ENCODE results near the gene SUGCT.
A peak's percentile ranks its signal among the peaks of the same experiment; 100 is the strongest.

The SUGCT gene

DNA sequence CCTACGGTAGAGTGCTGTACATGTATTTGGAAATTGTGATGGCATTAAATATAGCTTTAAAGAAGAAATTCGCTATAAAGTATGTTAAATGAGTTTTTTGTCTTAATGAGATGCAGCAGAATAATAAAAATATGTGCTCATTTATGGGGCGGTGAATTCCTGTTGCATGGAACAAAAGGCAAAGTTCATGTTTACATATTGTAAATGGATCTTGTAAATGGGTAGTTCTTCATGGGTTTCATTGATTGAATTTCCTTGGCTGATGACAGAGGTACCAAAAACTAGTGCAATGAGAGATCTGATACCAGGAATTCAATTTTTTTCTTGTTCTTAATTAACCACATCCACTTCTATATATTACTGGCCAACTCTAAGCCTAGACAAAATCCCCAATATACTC, 284.2 kb downstream of the SUGCT start:
- DNase-seq, result no peak

DNA sequence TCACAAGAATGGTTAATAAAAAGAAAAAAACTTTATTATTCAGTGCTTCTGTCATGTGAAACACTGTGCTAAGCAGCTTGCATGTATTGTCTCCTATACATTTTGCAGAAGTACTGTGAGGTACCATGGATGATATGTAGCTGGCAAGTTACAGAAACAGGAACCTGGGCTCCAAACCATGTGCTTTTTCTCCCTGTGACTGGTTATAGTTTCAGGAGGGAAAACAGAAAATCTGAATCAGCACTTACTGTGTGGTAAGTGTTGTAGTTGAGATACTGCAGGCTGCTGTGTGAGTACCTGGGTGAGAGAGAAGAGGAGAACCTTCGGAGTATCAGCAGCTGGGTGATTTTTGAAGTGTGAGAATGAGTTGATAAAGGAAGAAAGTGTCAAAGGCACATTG, 285.0 kb downstream of the SUGCT start:
- no peak for DNase-seq

DNA sequence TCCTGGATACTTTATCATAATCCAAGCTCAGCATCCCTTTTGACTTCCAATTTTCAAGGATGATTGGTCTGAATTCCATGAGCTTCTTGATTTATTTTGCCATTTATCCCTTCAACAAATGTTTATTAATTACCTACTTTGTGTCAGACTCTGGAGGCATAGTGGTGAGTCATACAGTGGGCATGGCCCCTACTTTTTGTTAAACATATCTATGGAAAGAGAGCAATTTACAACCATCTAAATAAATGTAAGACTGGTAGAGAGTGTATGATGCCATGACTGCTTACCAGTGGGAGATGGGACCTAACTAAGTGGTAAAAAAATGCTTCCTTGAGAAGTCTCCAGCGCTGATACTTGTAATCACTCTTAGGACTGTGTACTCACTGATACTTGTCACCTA, 286.6 kb downstream of the SUGCT start:
- no peak for DNase-seq

DNA sequence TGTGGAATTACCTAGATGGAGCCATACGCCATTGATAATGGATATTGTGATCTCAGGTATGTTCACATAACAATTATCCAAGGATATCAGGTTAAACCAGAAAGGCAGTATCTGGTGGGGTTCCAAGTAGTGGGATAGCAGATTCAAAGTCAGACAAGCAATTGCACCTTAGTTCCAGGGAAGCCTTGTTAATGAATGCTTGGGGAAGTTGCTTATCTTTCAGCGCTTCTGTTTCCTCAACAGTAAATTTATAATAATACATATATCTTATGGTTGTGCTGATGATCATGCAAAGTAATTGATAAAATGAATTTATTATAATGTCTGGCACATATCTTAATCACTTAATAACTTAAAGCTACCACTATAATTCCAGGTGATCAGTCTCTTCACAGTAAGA, 290.9 kb downstream of the SUGCT start:
- no peak for DNase-seq

DNA sequence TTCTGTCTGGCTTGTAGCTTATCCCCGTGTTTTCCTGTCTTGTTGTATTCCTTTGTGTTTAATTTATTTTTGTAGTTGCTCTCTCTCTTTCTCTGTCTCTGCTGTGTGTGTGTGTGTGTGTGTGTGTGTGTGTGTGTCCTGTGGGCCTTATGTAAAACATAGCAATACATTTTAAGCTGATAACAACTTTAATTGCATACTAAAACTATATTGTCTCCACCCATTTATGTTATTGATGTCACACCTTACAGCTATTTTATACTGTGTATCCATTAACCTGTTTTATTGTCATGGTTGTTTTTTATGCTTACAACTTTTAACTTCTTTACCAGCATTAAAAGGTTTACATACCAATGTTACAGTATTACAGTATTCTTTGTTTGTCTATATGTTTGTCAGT, 293.6 kb downstream of the SUGCT start:
- no peak for DNase-seq

DNA sequence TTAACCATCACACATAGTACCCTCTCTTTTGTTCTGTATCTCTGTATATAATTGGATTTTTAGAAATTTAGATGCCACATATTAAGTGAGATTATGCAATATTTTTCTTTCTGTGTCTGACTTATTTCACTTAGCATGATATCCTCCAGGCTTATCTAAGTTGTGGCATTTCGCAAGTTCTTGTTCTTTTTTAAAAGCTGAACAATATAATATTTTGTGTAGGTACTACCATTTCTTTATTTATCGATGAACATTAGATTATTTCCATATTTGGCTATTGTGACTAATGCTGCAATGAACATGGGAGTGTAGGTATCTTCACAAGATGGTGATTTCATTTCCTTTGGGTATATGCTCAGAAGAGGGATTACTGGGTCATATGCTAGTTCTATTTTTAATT, 295.0 kb downstream of the SUGCT start:
- no peak for DNase-seq

DNA sequence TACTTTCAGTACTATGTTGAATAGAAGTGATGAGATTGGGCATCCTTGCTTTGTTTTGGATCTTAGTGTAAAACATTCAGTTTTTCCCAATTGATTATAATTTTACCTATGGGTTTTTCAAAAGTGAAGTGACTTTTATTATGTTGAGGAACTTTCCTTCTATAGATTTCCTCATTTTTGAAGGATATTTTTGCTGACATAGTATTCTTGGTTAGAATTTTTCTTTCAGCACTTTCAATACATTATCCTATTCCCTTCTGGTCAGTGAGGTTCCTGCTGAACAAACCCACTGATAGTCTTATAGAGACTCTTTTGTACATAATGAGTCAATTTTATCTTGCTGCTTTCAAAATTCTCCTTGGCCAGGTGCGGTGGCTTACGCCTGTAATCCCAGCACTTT, 297.2 kb downstream of the SUGCT start:
- no peak for DNase-seq

DNA sequence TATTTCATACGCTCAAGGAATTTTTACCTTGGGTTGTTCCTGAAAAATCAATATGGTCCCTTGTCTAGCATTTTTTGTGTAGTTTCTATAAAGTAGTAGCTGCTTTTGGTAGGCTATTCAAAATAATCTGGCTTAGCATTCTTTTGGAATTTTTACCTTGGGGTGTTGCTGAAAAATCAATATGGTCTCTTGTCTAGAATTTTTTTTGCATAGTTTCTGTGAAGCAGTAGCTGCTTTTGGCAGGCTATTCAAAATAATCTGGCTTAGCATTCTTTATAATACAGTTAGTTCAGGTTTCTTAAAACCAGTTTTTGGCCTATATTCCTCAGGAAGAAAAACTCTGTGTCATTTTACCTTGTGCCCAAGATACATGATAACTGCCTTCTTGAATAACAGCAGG, 301.9 kb downstream of the SUGCT start:
- no peak for DNase-seq

DNA sequence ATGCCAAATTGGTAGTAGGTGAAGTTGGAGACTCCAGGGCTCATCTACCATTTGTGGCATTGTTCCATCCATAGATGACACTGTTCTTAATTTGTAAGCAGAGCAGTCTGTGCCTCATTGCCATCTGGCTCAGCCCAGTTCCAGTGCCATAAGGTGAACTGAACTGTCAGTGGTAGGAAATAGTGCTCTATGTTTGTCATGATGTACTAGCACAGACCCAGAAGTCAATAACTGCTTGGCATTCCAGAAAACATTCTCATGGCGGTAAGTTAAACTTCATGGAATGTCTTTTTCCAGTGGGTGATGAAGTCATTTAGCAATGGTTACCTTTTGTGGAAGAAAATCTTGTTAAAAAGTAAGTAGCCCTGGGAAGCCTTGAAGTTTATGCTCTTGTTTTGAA, 302.7 kb downstream of the SUGCT start:
- peak; percentile 88 for DNase-seq

DNA sequence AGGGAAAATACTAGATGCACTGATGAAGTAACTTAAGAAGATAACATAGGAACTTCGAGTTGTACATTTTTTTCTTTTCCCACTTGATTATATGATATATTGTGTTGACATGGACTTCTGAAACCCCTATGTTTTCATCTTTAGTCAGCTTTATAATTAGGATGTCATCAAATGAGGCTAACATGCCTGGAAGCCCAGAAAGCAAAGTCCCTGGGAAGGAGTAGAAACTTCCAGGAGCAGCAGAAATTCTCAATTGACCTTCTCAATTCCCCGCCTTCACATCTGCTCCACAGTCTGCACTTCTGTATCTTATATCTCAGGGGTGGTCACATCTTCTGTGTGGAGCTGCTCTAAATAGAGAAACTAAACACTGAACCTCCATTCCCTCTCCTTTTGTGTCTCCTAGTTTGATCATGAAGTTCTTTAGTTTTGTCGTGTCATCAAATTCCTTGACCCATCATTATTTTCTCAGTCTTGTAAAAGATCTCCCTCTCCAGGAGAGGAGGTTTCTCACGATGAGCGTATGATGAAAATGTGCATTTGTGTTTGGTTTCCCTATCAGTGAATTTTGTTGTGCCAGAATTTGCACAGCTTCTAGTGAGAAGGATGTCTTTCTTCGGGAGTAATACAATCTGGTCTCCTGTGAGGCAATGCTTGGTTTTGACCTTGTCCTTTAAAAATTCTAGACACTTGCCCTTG, 303.3 kb downstream of the SUGCT start:
- peak; percentile 74 for DNase-seq

DNA sequence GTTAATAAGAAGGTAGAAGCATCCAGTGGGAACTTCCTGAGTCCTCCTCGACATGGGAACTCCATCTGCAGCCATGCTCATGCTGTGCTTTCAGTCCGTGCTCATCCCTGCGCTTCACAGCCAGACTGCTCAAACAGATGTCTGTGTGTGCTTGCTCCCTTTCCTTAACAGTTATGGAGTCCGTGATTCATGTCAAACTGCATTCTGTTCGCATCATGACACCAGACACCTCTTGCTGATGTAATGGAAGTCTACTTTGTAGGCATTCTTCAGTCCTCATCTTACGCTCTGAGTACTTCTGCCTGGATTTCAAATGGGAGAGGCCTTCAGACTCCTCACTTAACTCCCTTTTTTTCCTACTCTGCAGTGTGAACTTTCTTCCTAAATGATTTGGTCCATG, 304.9 kb downstream of the SUGCT start:
- no peak for DNase-seq

DNA sequence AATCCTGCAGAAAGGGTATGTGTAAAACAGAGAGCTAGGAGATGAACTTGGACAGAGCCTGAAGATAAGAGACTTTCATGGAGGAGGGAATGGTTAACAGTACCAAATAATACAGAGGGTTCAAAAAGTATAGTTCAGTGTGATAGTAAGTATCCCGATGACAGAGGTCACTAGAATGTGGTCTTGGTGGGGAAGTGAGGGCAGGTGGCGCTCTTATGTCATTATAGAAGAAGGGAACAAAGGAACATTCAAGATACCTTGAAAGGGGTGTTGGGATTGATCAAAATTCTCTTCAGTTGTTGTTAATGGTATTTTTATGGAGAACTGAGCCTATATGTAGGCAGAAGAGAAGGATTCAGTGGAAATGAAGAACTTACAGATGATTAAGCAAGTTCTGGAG, 312.5 kb downstream of the SUGCT start:
- DNase-seq, result no peak

DNA sequence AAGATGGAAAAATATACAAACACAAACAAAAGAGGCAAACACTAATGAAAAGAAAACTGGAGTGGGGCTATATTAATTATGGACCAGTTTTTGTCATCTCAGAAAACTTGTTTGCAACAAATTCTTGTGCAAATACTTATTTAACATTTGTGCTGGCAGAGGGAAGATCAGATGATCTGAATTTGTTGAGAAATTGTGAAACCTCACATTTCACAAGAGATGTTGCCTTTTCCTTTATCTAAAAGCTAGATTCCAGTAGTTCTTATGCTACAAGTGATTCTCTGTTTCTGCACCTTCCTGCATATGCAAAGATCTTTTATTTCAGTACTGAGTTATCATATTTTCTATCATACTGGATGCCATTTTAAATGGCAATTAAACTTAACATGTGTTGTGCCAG, 320.7 kb downstream of the SUGCT start:
- no peak for DNase-seq

DNA sequence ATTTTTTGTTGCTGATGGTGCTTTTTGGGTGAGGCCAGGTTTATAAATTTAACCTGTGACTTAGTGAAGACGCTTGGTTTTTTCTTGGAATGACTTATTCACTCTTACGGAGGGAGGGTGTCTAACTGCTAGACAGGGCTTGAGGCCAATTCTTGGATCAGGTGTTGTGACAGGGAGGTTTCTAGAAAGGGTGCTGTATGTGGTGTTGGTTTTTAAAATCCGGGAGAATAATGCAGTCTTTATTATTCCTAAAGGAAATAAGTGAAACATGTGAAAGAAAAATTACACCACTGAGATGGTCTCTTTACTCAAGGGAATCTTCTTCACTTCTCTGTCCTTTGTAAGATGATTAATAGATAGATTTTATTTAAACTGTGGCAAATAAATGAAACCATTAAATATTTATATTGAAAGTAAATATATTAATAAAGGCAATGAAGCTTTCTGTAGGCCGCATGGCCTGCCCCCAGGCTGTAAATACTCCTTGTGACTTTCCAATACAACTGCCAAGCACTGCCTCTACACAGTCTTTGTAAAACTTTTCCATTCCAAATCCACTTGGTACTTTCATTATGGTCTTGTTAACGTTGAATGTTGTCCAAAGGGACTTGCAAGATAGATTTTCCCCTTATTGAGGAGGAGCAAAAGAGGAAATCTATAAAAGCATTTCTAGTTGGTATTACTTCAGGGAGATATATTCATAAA, 323.1 kb downstream of the SUGCT start:
- no peak for DNase-seq

DNA sequence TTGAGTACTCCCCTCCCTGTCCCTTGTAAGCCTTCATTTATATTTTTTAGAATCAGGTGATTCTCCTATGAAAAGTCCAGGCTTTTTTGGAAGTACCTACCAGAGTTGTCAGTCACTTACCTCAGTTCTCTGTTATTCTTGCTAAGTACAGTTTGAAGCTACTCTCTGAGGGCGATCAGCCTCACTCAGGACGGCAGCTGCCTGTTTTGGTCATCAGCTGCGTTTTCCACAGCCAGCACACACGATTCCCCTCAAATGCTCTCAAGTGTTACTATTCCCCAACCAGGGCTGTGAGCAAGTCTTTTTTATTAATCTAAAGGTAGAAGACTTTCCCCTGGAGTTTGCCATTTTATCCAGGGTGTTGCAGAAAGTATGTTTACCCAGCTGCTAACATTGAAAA, 328.6 kb downstream of the SUGCT start:
- no peak for DNase-seq

DNA sequence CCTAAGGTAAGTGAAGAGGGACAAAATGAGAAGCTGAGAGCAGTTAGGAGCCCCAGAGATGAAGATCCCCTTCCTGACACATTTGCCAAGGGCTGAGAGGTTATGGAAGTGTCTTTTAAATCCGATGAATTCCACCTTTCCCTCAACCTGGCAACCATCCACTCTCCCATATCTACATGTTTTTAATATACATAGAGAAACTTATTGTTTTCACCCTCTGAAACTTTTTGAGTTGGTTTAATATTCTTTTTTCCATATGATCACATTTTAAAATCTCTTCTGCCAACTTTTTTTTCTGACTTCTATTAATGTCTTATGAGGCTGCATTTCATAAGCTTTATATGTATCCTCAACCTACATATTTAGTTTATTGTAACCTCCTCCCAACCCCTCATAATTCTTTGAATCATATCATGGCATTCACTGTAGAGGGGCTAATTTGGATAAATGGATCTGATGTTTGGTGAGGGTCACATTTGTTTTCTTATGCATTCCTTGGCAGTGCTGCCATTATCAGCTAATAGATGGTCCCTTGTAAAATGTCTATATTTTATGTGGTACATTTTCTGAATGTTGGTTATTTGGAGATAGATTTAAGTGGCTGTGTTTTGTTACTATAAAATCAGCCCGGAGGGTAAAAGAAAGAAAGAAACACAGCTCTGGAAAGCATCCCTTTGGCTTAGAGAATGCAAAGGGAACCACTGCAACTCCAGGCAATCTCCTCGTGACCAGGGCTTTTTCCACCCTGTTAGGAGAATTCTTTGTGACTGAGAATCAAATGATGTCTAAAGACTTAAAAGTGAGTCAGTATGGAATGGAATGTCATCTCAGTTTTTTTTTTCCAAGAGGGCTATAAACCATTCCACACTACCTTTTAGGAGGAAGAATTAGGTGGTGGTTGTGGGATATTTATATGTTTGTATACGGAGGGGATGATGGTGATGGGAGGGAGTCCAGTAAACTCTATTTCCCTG, 334.4 kb downstream of the SUGCT start:
- peak; percentile 41 for DNase-seq

DNA sequence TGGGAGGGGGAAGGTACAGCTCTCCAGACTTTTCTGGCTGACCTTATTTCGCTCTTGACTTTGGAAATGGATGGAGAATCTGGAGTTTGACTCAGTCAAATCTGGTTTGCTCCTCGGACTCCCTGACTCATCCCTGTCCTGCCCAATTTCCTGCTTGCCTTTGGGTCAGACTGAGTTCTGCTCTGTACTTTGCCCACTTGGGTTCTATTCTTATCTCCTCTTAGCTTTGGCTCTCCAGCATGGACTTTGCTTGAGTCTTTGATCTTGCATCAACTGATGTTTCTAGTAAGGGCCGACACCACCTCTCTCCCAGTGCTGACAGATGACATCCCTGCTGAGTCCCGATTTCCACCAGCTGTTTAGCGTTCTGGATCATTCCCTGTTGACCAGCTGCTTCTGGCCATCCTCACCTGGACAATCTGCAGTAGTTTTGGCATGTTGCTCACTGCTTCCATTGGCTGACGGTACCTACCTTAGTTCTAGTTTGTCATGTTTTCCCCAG, 335.3 kb downstream of the SUGCT start:
- no peak for DNase-seq

DNA sequence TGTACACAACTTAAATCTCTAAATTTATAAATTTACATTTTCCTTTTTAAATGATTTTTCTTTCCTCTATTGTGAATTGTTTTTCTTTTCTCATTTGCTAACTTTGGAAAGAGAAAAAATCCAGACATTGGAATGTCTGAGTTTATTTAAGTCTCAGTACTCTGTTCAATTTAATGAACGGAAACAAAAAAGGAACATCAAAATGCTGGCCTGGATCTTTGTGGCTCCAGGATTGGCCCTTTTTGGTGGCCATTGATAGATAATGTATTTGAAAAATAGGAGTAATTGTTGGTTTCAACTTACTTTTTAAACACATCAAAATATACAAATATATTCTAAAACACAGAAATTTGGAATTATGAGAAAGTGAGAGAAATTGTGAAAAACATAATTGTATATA, 336.0 kb downstream of the SUGCT start:
- DNase-seq, result no peak

DNA sequence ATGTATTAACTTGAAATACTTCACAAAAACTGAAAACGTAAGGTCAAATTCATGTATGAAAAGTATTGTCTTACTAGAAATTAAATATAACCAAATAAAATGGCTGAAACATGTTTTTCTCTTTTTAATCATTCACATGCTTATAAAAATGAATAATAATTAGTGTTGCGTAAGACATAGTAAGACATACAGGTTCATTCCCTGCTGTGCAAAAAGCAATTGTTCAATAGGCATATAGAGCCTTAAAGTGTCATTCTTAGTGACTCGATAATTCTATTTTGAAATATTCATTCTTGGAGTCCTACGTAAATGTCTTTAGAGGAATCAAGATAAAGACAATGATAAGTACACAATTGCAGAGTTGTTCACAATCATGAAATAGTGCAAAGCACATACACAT, 337.1 kb downstream of the SUGCT start:
- no peak for DNase-seq

DNA sequence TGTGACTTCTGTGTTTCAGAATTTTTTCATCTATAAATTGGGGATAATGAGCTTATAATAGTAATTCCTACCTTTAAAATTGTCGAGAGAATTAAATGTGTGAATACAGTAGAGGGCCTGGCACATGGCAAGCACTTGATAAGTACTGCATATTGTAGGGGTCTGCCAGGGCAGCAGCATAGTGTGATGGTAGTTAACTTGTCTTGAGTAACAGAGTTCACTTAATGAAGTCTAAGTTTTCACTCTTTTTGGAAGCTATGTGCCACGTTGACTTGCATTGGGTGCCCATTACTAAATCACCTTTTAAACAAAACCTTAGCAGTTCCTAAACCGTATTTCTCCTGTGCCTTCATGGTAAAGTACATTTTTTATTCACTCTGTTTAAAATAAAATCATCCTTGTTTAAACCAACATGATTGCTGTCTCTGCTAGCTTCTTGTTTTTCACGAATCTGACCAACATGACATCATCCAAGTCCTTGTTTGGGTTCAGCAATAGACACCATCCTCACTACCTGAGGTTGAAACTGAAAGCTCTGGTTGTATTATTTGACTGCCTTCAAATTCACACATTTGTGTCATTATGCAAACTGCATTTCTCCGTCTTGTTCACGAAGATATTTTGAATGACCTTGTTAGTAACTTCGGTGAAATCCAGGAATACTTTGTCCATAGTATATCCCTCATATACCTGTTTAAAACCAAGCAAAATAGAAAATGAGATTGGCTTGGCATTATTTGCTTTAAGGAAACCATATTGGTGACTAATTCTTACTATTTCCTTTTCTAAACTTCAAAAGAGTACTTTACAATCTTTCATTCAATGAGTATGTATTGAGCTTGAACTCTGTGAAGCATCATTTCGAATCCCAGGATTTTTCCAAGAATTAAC, 340.2 kb downstream of the SUGCT start:
- DNase-seq, result no peak

DNA sequence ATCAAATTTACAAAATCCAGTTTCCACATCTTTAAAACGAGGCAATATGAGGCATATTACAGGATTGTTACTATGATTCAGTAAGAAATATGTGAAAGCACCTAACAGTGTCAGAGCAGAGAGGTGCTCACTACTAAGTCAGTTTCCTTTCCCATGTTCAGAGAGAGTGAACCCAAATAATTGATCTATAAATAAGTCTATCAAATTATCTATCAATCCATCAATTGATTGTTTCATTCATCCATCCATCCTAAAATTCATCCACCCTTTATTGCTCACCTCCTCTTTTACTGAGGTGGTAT, 340.8 kb downstream of the SUGCT start:
- DNase-seq, result no peak

DNA sequence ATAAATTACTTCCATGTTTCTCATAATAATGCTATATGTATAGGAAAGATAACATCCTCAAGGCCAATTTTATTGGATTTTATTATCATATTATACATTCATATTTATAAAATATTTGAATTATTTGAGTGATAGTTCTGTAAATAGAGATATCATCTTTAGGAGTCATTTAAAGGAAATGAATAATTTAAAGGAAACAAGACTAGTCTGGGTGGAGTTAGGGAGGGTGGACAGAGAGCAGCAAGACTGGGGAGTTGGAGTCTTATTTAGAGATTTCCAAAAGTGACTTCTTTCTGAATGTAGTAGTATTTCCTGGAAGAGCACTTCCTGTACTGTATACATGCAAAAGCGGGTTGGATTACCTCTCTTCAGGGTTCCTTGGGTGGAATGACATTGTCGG, 342.3 kb downstream of the SUGCT start:
- DNase-seq, result no peak

DNA sequence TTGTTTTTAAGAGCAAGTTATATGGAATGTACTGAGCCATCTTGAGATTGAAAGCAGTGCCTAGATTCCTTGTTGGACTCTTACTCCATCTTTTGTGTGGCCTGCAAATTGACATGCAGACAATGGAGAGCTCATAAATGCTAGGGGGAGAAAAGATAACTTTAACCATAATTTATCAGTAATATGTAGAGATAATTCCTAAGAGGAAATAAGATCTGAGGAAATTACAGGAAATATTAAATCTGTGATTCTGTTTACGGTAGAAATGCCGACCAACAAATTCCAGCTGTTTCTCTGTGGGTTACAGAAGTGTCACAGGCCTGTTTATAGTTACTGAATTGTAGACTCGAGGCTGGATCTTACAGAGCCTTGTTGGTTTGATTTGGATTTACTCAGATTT, 348.0 kb downstream of the SUGCT start:
- DNase-seq, result no peak

Data from kidney glomerular epithelial cell (primary cell).